NCI-H524 (cell line): ENCODE results near the gene GNG7.
"Not testable (repeated sequence)": the region's sequence is repeated elsewhere in the genome, so short reads cannot be mapped to it uniquely, and the experiment has no call there.

ENCODE experiments used
- DNase-seq, 2 experiments: peaks; one replicate each; lab custom pipeline; 2025; lab: John Stamatoyannopoulos, UW

The GNG7 gene

GRCh38 chr19:2726904-2727639 lies 24.6 kb upstream of the GNG7 start:
- no peak for DNase-seq

GRCh38 chr19:2726160-2726855 lies 23.8 kb upstream of the GNG7 start:
- DNase-seq = no peak

- DNase-seq = no peak
These were observed 21.7 kb upstream of the GNG7 start for GRCh38 chr19:2724148-2724557.

GRCh38 chr19:2723747-2724146 lies 21.3 kb upstream of the GNG7 start:
- DNase-seq = no peak

GRCh38 chr19:2723345-2723715 lies 20.8 kb upstream of the GNG7 start:
- DNase-seq = no peak

- DNase-seq = no peak
These were observed 20.2 kb upstream of the GNG7 start for GRCh38 chr19:2722541-2723344.

GRCh38 chr19:2721570-2722540 lies 19.4 kb upstream of the GNG7 start:
- DNase-seq = no peak

GRCh38 chr19:2720777-2721569 lies 18.5 kb upstream of the GNG7 start, which contains the start of gene DIRAS1:
DIRAS1 (minus strand) TSS chr19:2721372; CDS start chr19:2717806, 3,566 bp downstream.
- DNase-seq = no peak

- DNase-seq = no peak
These were observed 17.7 kb upstream of the GNG7 start for GRCh38 chr19:2719920-2720776.

- no peak for DNase-seq
These were observed 16.8 kb upstream of the GNG7 start for GRCh38 chr19:2719232-2719735.

GRCh38 chr19:2717638-2718541 lies 15.4 kb upstream of the GNG7 start:
- no peak for DNase-seq

GRCh38 chr19:2716722-2717637 lies 14.5 kb upstream of the GNG7 start:
- DNase-seq = no peak

GRCh38 chr19:2716275-2716650 lies 13.8 kb upstream of the GNG7 start:
- DNase-seq = no peak

GRCh38 chr19:2715470-2716274 lies 13.2 kb upstream of the GNG7 start:
- DNase-seq = no peak

GRCh38 chr19:2714531-2715269 lies 12.2 kb upstream of the GNG7 start:
- DNase-seq = no peak

GRCh38 chr19:2714102-2714501 lies 11.6 kb upstream of the GNG7 start:
- DNase-seq = not testable (repeated sequence)
